ENCODE data around the gene RPH3AL.
"Not testable (repeated sequence)": the region's sequence is repeated elsewhere in the genome, so short reads cannot be mapped to it uniquely, and the experiment has no call there.

The RPH3AL gene

GRCh38 chr17:215563-216478 lies 136.8 kb downstream of the RPH3AL start:
- DNase-seq, result not testable (repeated sequence)

- DNase-seq, result no peak
Measured at GRCh38 chr17:214881-215331, 137.7 kb downstream of the RPH3AL start.

GRCh38 chr17:213286-214105 lies 139.1 kb downstream of the RPH3AL start:
- DNase-seq, result no peak

GRCh38 chr17:210402-210801 lies 142.2 kb downstream of the RPH3AL start:
- no peak for DNase-seq

GRCh38 chr17:208429-208828 lies 144.2 kb downstream of the RPH3AL start:
- DNase-seq, result no peak

GRCh38 chr17:207775-208174 lies 144.8 kb downstream of the RPH3AL start:
- DNase-seq, result no peak

- DNase-seq, result no peak
Measured at GRCh38 chr17:206941-207560, 145.6 kb downstream of the RPH3AL start.

- DNase-seq, result not testable (repeated sequence)
Measured at GRCh38 chr17:206484-206883, 146.1 kb downstream of the RPH3AL start.

GRCh38 chr17:205817-206216 lies 146.8 kb downstream of the RPH3AL start:
- DNase-seq, result no peak

GRCh38 chr17:205148-205669 lies 147.4 kb downstream of the RPH3AL start:
- no peak for DNase-seq

- DNase-seq, result no peak
Measured at GRCh38 chr17:204427-205147, 148.0 kb downstream of the RPH3AL start.

- no peak for DNase-seq
Measured at GRCh38 chr17:202501-202951, 150.1 kb downstream of the RPH3AL start.

GRCh38 chr17:201736-202135 lies 150.9 kb downstream of the RPH3AL start:
- not testable (repeated sequence) for DNase-seq

- not testable (repeated sequence) for DNase-seq
Measured at GRCh38 chr17:201257-201656, 151.3 kb downstream of the RPH3AL start.

GRCh38 chr17:200586-200985 lies 152.0 kb downstream of the RPH3AL start:
- no peak for DNase-seq

- DNase-seq, result no peak
Measured at GRCh38 chr17:199806-200545, 152.6 kb downstream of the RPH3AL start.

GRCh38 chr17:199191-199604 lies 153.4 kb downstream of the RPH3AL start:
- DNase-seq, result no peak

GRCh38 chr17:198225-198624 lies 154.4 kb downstream of the RPH3AL start:
- DNase-seq, result not testable (repeated sequence)

- no peak for DNase-seq
Measured at GRCh38 chr17:197352-197751, 155.3 kb downstream of the RPH3AL start.

- no peak for DNase-seq
Measured at GRCh38 chr17:194828-195602, 157.6 kb downstream of the RPH3AL start.
